Effector memory CD8-positive, alpha-beta T cell (primary cell): ENCODE data around the gene MNAT1.
"Not testable (repeated sequence)": the region's sequence is repeated elsewhere in the genome, so short reads cannot be mapped to it uniquely, and the experiment has no call there.

ENCODE experiments used
- ATAC-seq: fragments of 150-1000 bp; cut with Tn5 transposase; replicated peaks from 2 replicates; pipeline ENCODE4 v1.10.0; 2021; ENCODE audit warnings: mild to moderate bottlenecking, moderate library complexity
- DNase-seq, 3 experiments: peaks; one replicate each; pipeline ENCODE4 v3.0.0; 2021
- H3K27ac Mint-ChIP-seq, 2 donors: one replicate each; pipeline ENCODE4 v1.8.0; 2022; ENCODE audit warnings: mild to moderate bottlenecking in 2 of 2, mixed read lengths in 2 of 2, moderate library complexity in 2 of 2
- H3K27me3 Mint-ChIP-seq, 2 donors: one replicate each; pipeline ENCODE4 v1.8.0; 2022; ENCODE audit warnings: mixed read lengths in 2 of 2
- H3K36me3 Mint-ChIP-seq: one replicate; pipeline ENCODE4 v1.8.0; 2022; ENCODE audit warnings: mild to moderate bottlenecking, moderate library complexity, mixed read lengths; ENCODE audit not compliant: insufficient read depth
- H3K4me1 Mint-ChIP-seq, 2 donors: one replicate each; pipeline ENCODE4 v1.8.0; 2022; ENCODE audit warnings: low read depth in 2 of 2, mixed read lengths in 2 of 2
- H3K4me3 Mint-ChIP-seq, 2 donors: one replicate each; pipeline ENCODE4 v1.8.0; 2022; ENCODE audit warnings: mild to moderate bottlenecking in 2 of 2, mixed read lengths in 2 of 2, moderate library complexity in 2 of 2
- H3K9me3 Mint-ChIP-seq, 2 donors: one replicate each; pipeline ENCODE4 v1.8.0; 2022; ENCODE audit warnings: mixed read lengths in 2 of 2

The MNAT1 gene

GRCh38 chr14:60890636-60891035 lies 156.1 kb downstream of the MNAT1 start:
- H3K4me1 Mint-ChIP-seq, result peaks cover 11 to 29% of the 10 kb centered on the region in 2 donors
- ATAC-seq, H3K36me3 Mint-ChIP-seq, H3K9me3 Mint-ChIP-seq, H3K27ac Mint-ChIP-seq, H3K4me3 Mint-ChIP-seq, DNase-seq, H3K27me3 Mint-ChIP-seq: not testable (repeated sequence)

- Mint-ChIP-seq H3K4me1 (peaks cover 14 to 28% of the 10 kb centered on the region in 2 donors), H3K27me3 (no peaks in the 10 kb centered on the region), H3K4me3 (no peak overlapping the region), H3K27ac (peak overlapping the region; percentile 1 to 7), H3K9me3 (no peaks in the 10 kb centered on the region), H3K36me3 (no peaks in the 10 kb centered on the region)
- DNase-seq (no peak), ATAC-seq (no peak)
Measured at GRCh38 chr14:60893911-60894310, 159.3 kb downstream of the MNAT1 start.

DNA sequence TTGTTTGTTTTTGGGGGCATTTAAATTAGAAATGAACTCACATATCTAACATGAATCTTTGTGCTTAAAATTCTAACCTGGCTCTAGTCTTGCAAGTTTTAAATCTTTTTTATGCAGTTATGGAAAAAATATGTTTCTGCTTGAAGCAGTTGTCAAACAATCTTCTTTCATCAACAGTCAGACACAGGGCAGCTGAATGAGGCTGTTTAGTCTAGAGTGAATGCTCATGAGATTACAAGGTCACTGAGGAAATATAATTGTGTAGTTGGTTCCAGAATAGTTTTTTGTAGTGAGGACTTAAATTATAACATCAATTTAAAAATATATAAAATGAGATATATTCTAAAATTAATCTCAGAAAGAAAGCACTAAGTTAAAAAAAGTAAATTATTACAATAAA lies 169.8 kb downstream of the MNAT1 start:
- peaks cover 3% of the 10 kb centered on the region for H3K36me3 Mint-ChIP-seq
- H3K27ac Mint-ChIP-seq, result no peak overlapping the region
- H3K4me1 Mint-ChIP-seq, result peaks cover 2 to 3% of the 10 kb centered on the region in 2 donors
- H3K4me3 Mint-ChIP-seq, result no peak overlapping the region
- DNase-seq, result no peak
- no peak for ATAC-seq
- no peaks in the 10 kb centered on the region for H3K9me3 Mint-ChIP-seq
- H3K27me3 Mint-ChIP-seq, result no peaks in the 10 kb centered on the region

DNA sequence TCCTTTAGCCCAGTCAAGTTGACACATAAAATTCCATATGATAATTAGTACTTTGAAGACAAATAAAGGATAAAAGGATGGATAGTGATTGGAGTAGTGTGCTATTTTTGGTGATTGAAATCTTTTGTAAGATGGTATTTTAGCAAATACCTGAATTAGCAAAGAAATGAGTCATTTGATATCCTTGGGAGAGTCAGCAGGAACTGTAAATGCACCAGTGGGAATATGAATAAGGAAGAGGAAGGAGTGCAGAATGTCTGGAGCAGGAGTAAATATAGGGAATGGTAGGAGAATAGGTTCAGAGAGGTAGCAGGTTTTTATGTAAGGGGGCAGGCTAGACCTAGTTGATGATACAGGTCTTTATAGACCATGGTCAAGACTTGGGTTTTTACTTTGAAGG lies 171.4 kb downstream of the MNAT1 start:
- ATAC-seq, result no peak
- peaks cover 2 to 3% of the 10 kb centered on the region in 2 donors for H3K4me1 Mint-ChIP-seq
- peaks cover 3% of the 10 kb centered on the region for H3K36me3 Mint-ChIP-seq

GRCh38 chr14:60915781-60916180 lies 181.2 kb downstream of the MNAT1 start:
- ATAC-seq (no peak), DNase-seq (no peak)
- H3K27me3 Mint-ChIP-seq, result no peaks in the 10 kb centered on the region
- H3K9me3 Mint-ChIP-seq, result no peaks in the 10 kb centered on the region
- H3K4me1 Mint-ChIP-seq, result peaks cover 11 to 24% of the 10 kb centered on the region in 2 donors
- no peaks in the 10 kb centered on the region for H3K36me3 Mint-ChIP-seq
- H3K4me3 Mint-ChIP-seq, result no peak overlapping the region
- H3K27ac Mint-ChIP-seq, result no peak overlapping the region

More for the DNA sequence above, 171.4 kb downstream of the MNAT1 start:
- H3K27me3 Mint-ChIP-seq, result no peaks in the 10 kb centered on the region
- no peak overlapping the region for H3K27ac Mint-ChIP-seq
- no peak overlapping the region for H3K4me3 Mint-ChIP-seq
- no peak for DNase-seq
- H3K9me3 Mint-ChIP-seq, result no peaks in the 10 kb centered on the region

- Mint-ChIP-seq H3K4me3 (no peak overlapping the region), H3K27me3 (no peaks in the 10 kb centered on the region), H3K27ac (no peak overlapping the region), H3K36me3 (peaks cover 2% of the 10 kb centered on the region), H3K4me1 (peaks cover 3% of the 10 kb centered on the region in 2 donors), H3K9me3 (no peaks in the 10 kb centered on the region)
- DNase-seq (no peak), ATAC-seq (no peak)
Measured at GRCh38 chr14:60922050-60922449, 187.5 kb downstream of the MNAT1 start.

- ATAC-seq, result no peak
- Mint-ChIP-seq H3K27ac (no peak overlapping the region), H3K9me3 (no peaks in the 10 kb centered on the region), H3K4me1 (peaks cover 0 to 3% of the 10 kb centered on the region in 2 donors), H3K4me3 (no peak overlapping the region), H3K27me3 (no peaks in the 10 kb centered on the region), H3K36me3 (peaks cover 2% of the 10 kb centered on the region)
- DNase-seq, result no peak
Measured at GRCh38 chr14:60925286-60925685, 190.7 kb downstream of the MNAT1 start.

DNA sequence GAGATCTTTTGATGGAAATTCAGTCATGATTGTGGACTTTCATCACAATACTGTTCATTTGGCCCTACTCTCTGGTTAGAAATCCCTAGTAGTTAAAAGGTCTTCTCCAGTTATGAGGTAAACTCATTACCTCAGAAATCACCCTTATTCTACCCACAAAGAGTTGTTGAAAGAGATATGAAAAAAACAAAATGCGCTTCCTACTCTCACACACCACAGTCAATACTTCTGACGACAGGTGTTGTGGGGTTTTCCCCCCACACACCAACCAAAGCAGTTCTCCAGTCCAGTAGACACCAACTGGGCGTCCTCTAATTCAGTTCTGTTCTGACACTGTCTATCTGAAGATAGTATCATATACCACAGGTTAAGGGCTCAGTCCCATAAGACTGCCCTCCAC lies 191.4 kb downstream of the MNAT1 start:
- Mint-ChIP-seq H3K36me3 (peaks cover 2% of the 10 kb centered on the region), H3K27ac (no peak overlapping the region), H3K4me1 (peaks cover 0 to 3% of the 10 kb centered on the region in 2 donors), H3K4me3 (no peak overlapping the region), H3K9me3 (no peaks in the 10 kb centered on the region), H3K27me3 (no peaks in the 10 kb centered on the region)
- ATAC-seq, result no peak
- DNase-seq, result no peak

DNA sequence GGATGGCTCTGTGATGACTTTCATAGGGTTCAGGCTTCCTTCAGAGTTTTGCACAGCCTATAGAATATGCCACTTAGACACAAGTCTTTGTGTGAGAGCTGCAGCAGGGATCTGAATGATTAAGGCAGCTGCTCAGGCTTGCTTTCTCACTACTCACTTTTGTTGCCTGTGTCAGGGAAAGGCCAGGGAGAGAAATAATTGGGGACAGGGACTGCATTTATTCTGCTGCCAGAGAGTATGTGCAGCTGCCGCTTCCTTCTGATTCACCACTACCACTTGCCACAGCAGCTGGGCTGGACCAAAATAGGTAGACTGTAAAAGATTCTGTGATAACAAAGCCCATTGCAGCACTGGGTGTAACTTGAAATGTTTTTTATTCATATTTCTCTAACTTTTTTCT lies 196.7 kb downstream of the MNAT1 start:
- ATAC-seq, result no peak
- H3K4me1 Mint-ChIP-seq, result no peaks in the 10 kb centered on the region
- no peaks in the 10 kb centered on the region for H3K36me3 Mint-ChIP-seq
- H3K9me3 Mint-ChIP-seq, result no peaks in the 10 kb centered on the region
- no peak overlapping the region for H3K4me3 Mint-ChIP-seq
- no peak overlapping the region for H3K27ac Mint-ChIP-seq
- no peak for DNase-seq
- H3K27me3 Mint-ChIP-seq, result no peaks in the 10 kb centered on the region

DNA sequence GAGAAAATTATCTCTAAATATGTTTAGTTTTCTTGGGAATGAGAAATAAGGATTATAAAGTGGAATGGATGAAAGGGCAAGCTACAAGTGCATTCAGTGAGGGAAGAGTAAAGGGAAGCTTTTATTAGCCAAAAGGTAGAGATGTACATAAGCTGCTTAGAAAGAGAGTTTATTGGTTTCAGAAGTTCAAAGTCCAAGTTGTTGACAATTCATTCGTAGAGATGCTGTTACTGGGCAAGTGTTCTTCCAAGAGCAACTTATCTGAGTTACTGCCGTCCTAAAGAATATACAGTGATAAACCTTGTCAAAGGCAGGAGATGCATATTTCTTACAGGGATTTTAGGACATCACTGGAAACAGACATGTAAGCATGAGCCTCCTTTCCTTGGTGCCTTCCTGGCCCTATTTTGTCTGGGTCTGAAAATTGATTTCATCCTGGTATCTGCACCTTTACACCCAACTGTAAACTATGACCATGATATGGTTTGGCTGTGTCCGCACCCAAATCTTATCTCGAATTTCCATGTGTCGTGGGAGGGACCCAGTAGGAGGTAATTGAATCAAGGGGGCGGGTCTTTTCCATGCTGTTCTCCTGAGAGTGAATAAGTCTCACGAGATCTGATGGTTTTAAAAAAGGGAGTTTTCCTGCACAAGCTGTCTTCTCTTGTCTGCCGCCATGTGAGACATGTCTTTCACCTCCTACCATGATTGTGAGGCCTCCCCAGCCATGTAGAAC lies 199.5 kb downstream of the MNAT1 start:
- Mint-ChIP-seq H3K9me3 (no peaks in the 10 kb centered on the region), H3K4me3 (no peak overlapping the region), H3K27ac (no peak overlapping the region), H3K27me3 (no peaks in the 10 kb centered on the region), H3K36me3 (no peaks in the 10 kb centered on the region), H3K4me1 (peaks cover 0 to 2% of the 10 kb centered on the region in 2 donors)
- ATAC-seq (no peak), DNase-seq (no peak)

- no peak overlapping the region for H3K4me3 Mint-ChIP-seq
- no peaks in the 10 kb centered on the region for H3K27me3 Mint-ChIP-seq
- no peak for DNase-seq
- no peaks in the 10 kb centered on the region for H3K9me3 Mint-ChIP-seq
- H3K27ac Mint-ChIP-seq, result no peak overlapping the region
- no peaks in the 10 kb centered on the region for H3K36me3 Mint-ChIP-seq
- no peak for ATAC-seq
- H3K4me1 Mint-ChIP-seq, result peaks cover 3 to 8% of the 10 kb centered on the region in 2 donors
Measured at GRCh38 chr14:60935319-60935718, 200.8 kb downstream of the MNAT1 start.

GRCh38 chr14:60943637-60944032 lies 209.1 kb downstream of the MNAT1 start:
- H3K27ac Mint-ChIP-seq, result no peak overlapping the region
- H3K9me3 Mint-ChIP-seq, result no peaks in the 10 kb centered on the region
- ATAC-seq (no peak), DNase-seq (no peak)
- peaks cover 3 to 8% of the 10 kb centered on the region in 2 donors for H3K4me1 Mint-ChIP-seq
- peaks cover 3% of the 10 kb centered on the region for H3K36me3 Mint-ChIP-seq
- no peaks in the 10 kb centered on the region for H3K27me3 Mint-ChIP-seq
- H3K4me3 Mint-ChIP-seq, result no peak overlapping the region

DNA sequence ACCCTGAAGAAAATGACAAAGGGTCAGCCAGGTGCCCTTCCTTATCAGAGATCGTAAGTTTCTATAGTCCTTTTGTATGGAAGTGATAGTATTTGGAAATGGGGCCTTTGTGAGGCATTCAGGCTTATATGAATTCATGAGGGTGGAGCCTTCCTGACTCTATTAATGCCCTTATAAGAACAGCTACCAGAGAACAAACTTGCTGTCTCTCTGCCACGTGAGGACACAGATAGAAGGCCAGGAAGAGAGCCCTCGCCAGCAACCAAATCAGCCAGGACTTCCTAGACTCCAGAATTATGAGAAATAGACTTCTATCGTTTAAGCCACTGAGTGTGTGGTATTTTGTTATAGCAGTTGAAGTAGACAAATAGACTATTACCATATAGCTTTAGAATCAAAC lies 209.6 kb downstream of the MNAT1 start:
- DNase-seq (no peak), ATAC-seq (no peak)
- H3K27me3 Mint-ChIP-seq, result no peaks in the 10 kb centered on the region
- peaks cover 3 to 5% of the 10 kb centered on the region in 2 donors for H3K4me1 Mint-ChIP-seq
- no peaks in the 10 kb centered on the region for H3K9me3 Mint-ChIP-seq
- H3K36me3 Mint-ChIP-seq, result peaks cover 3% of the 10 kb centered on the region
- no peak overlapping the region for H3K27ac Mint-ChIP-seq
- no peak overlapping the region for H3K4me3 Mint-ChIP-seq

DNA sequence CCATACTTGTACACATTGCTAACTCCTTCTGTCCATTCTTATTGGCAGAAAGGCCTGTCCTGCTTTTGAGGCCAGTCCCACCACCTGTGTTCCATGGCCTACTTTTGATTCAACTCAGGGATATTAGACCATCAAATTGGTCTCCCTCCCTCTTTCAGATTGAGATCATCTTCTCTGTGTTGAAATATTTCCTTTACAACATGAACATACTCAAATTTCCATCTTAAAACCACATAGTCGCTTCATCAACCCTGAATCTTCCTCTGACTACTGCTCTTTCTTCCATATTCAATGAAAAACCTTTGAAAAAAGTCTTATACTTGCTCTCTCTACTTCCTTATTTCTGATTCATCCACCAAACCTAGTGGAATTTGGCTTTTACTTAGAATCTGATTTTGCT lies 211.4 kb downstream of the MNAT1 start:
- ATAC-seq (no peak), DNase-seq (no peak)
- peaks cover 3% of the 10 kb centered on the region for H3K36me3 Mint-ChIP-seq
- H3K4me1 Mint-ChIP-seq, result no peaks in the 10 kb centered on the region
- H3K27ac Mint-ChIP-seq, result no peak overlapping the region
- H3K4me3 Mint-ChIP-seq, result no peak overlapping the region
- H3K9me3 Mint-ChIP-seq, result no peaks in the 10 kb centered on the region
- no peaks in the 10 kb centered on the region for H3K27me3 Mint-ChIP-seq
